CD4-positive, alpha-beta T cell treated with Interleukin-17A for 4 hours (primary cell): ENCODE results near the gene ZBTB1.

Source experiments
- DNase-seq: peaks from one replicate; pipeline ENCODE4 v3.0.0-alpha.2; 2020; ENCODE audit warnings: mixed read lengths

Gene ZBTB1

GRCh38 chr14:64504310-64504896 lies at the start of gene ZBTB1:
Gene ZBTB1 (plus strand): TSS chr14:64504770. CDS start chr14:64521505, 16,735 bp downstream.
- DNase-seq: peak; percentile 84

- DNase-seq: no peak
Observed at GRCh38 chr14:64459405-64460136, 45.0 kb upstream of the ZBTB1 start.

DNA sequence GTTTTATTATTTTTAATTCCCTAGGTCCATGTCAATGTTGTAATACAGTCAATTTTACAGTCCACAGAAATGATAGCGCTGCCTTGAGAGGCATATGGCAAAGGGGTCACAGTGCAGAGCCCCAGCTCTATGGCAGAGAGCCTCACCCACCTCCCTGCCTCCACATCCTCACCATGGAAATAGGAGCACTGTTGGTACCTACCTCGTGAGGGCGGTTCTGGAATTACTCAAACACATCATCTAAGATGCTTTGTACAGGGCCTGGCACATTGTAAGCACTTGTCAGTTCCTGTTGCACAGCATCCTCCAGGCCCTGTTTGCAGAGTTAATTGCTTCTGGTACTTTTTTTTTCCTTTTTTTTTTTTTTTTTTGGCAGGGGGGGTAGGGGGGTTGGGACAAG lies 43.3 kb upstream of the ZBTB1 start:
- DNase-seq: no peak

DNA sequence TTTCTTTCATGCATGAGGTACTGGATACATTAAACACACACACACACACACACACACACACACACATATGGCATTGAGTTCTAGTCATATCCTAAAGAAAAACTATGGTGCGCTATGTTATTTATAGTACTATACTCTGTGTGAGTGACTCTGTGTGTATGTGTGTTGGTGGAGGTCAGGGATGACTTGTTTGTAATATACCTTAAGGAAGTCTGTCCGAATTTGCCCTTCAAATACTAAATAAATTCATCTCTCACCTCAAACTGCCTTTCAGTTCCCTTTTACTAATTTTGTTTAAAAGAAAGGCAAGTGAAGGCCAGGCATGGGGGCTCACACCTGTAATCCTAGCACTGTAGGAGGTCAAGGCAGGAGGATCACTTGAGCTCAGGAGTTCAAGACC lies 41.4 kb upstream of the ZBTB1 start:
- DNase-seq: no peak

DNA sequence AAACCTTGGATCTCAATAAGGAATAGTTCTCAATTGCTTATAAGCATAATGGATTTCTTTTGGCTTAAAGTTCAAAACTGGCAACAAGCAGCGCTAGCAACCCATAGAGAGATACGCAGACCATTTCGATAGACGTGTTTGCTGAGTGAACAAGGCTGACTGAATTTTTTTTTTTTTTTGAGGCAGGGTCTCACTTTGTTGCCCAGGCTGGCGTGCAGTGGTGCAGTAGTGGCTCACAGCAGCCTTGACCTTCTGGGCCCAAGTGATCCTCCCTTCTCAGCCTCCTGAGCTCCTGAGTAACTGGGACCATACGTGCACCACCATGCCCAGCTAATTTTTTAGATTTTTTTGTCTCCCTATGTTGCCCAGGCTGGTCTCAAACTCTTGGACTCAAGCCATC lies 40.7 kb upstream of the ZBTB1 start:
- DNase-seq: no peak

- no peak for DNase-seq
Observed at GRCh38 chr14:64464651-64465050, 39.9 kb upstream of the ZBTB1 start.

DNA sequence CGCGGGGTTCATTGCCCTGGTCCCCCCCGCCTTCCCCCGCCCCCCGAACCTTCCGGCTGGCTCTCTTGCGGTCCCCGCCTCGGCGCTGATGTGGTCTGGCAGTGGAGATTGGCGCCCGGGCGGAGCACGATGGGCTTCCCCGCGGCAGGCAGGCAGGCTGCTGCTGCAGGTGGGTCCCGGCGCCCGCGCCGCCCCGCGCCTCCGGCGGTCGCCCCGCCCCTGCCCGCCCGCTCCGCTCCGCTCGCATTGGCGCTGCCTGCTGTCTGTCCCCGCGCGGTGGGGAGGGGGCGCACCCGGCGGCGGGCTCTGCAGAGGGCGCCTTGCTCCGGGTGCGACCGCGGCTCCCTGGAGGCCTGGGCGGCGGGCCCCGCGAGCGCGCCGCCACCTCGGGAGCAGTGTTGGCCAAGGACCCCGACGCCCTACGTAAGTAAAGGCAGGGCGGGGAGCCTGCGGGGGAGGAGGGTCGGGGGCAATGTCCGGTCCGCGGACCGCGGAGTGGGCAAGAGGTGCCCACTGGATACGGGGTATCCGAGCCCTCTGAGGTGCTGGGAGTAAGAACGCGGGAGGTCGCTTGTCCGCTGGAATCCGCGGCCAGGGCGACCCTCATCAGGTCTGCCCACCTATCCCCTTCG lies 39.3 kb upstream of the ZBTB1 start, which contains the start of gene AKAP5:
Gene AKAP5 (plus strand): TSS at position 309 of the 632 bp plus-strand sequence. CDS start 2,896 bp downstream, outside the sequence.
- DNase-seq: peak; percentile 78

- peak; percentile 8 for DNase-seq
Observed at GRCh38 chr14:64465831-64466554, 38.6 kb upstream of the ZBTB1 start.

DNA sequence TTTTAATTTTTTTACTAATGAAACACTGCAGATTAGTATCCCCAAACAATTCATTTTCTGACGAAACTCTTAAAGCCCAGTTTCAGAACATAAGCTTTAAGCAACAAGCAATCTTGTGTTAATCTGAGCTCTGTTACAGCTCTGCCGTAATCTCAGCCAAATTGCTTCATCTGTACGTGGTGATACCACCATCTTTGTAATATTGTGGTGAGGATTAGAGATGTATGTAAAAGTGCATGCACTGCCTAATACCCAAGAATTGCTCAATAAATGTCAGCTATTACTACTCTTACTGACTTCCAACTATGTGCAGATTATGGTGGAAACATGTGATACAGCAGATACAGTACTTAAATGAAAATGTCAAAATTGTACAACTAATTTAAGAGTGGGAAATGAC lies 37.5 kb upstream of the ZBTB1 start:
- no peak for DNase-seq

- DNase-seq: no peak
Observed at GRCh38 chr14:64467566-64467965, 37.0 kb upstream of the ZBTB1 start.

GRCh38 chr14:64468451-64468850 lies 36.1 kb upstream of the ZBTB1 start:
- no peak for DNase-seq

GRCh38 chr14:64474041-64474440 lies 30.5 kb upstream of the ZBTB1 start:
- DNase-seq: no peak

DNA sequence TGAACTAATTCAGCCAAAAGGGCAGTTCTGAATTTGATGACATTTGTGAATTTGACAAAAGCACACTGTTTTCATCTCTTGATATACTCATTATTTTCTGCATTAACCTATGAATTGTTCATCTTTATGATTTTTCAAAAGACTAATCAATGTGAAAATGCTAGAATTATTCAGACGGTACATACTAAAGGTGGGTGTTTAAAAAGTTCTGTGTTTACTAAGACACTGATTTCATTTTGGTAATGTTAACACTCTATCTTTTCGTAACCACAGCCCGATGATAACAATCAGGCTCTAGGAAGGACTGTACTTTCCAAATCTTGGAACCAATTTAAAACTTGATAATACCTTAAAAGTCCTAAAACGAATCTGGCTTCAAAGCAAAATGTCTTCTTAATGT lies 29.9 kb upstream of the ZBTB1 start:
- no peak for DNase-seq

DNA sequence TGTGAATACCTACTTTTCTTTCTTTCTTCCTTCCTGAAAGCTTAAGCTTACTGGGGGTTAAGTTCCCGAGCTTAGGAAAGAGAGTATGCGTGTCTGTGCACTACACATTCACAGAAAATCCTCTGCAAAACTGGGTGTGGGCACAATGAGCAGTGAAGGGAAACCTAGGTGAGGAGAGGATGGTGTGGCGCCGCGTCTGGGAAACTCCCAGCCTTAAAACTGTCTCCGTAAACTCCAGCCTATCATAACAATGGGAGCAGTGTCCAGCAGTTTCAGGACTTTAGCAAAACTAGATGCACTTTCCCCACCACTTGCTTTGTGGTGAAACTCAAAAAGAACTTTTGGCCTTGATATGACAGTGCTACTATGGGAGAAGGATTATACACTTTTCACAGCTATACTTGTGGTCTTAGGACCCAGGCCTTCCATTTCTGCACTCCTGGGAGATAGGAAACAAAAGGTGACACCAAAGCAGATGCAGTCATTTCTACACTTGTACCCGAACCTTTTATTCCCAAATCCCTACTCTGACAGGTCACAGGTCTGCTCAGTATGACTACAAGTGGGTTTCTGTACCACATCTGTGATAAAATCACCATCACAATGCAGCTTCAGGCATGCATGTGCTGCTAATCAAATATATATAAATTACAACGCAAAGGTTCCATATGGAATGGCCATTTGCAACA lies 28.8 kb upstream of the ZBTB1 start:
- no peak for DNase-seq

DNA sequence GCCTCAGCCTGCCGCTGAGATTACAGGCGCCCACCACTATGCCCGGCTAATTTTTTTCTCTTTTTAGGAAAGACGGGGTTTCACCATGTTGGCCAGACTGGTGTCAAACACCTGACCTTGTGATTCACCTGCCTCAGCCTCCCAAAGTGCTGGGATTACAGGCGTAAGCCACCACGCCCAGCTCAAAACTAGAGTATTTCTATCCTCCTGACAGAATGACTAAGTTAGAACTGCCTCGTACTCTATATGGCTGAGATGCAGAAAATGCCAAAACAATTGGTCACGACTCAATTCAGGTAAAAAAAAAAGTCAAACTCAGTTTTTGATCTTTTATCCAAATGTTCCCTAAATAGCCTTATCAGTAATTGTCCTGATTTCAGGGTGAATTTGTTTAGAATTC lies 28.1 kb upstream of the ZBTB1 start:
- no peak for DNase-seq

DNA sequence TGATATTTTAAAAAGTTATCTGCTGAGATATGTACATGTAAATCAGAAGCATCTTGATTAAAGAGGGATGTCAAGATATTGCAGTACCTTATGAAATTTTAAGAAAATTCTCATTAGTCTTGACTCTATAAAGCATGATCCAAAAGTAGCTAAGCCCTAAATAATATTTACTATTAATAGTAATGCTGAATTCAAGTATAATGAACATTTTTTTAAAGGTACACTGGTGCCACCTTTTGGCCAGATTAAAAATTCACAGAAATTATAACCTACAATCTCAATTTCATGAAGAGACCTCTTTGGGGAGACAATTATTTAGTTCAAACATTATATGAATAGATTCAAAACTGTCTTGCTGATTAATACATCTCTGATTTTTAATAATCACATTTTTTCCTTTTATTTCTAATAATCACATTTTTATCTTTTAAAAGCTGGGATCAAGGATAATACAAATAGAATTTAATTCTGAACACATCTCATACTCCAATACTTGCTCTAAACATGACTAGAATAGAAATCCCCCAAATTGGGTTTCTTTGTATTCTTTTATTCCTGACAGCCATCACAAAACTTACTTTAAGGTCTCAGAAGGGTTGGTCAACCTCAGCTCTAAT lies 25.8 kb upstream of the ZBTB1 start:
- DNase-seq: no peak

DNA sequence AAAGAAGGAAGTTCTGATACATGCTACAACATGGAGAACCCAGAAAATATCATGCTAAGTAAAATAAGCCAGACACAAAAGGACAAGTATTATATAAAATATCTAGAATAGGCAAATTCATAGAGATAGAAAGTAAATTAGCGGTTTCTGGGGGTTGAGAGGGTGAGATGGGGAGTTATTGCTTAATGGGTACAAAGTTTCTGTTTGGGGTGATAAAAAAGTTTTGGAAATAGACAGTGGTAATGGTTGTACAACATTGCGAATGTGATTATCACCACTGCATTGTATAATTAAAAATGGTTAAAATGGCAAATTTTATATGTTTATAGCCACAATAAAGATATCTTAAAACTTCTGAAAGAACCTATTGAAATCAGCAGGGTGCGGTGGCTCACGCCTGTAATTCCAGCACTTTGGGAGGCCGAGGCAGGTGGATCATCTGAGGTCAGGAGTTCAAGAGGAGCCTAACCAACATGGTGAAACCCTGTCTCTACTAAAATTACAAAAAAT lies 15.9 kb upstream of the ZBTB1 start:
- no peak for DNase-seq

- no peak for DNase-seq
Observed at GRCh38 chr14:64491637-64492036, 12.9 kb upstream of the ZBTB1 start.

GRCh38 chr14:64493455-64493854 lies 11.1 kb upstream of the ZBTB1 start:
- no peak for DNase-seq

GRCh38 chr14:64495252-64495651 lies 9.3 kb upstream of the ZBTB1 start:
- no peak for DNase-seq

GRCh38 chr14:64496764-64497163 lies 7.8 kb upstream of the ZBTB1 start:
- DNase-seq: no peak

- no peak for DNase-seq
Observed at GRCh38 chr14:64500088-64500487, 4.5 kb upstream of the ZBTB1 start.
